Endothelial cell (in vitro differentiated cells): ENCODE data around the gene SUOX. TPM values are rescaled to one million over a fixed set of nuclear protein-coding genes. Genes with fewer than 3 reads are reported as not detected.
"Not testable (repeated sequence)": the region's sequence is repeated elsewhere in the genome, so short reads cannot be mapped to it uniquely, and the experiment has no call there.

Source experiments
- DNase-seq: peaks from one replicate; pipeline ENCODE4 v3.0.0; 2021; ENCODE audit warnings: low spot score
- H3K27ac Mint-ChIP-seq: one replicate; pipeline ENCODE4 v1.8.0; 2021; ENCODE audit warnings: mixed read lengths, inconsistent platforms; ENCODE audit not compliant: unreplicated experiment
- H3K27me3 Mint-ChIP-seq: one replicate; pipeline ENCODE4 v1.8.0; 2021; ENCODE audit warnings: mild to moderate bottlenecking, moderate library complexity, mixed read lengths, inconsistent platforms; ENCODE audit not compliant: unreplicated experiment
- H3K36me3 Mint-ChIP-seq: one replicate; pipeline ENCODE4 v1.8.0; 2021; ENCODE audit warnings: mild to moderate bottlenecking, low read depth, mixed read lengths, inconsistent platforms; ENCODE audit not compliant: unreplicated experiment
- H3K4me1 Mint-ChIP-seq: one replicate; pipeline ENCODE4 v1.8.0; 2021; ENCODE audit warnings: mild to moderate bottlenecking, mixed read lengths, inconsistent platforms; ENCODE audit not compliant: unreplicated experiment
- H3K4me3 Mint-ChIP-seq: one replicate; pipeline ENCODE4 v1.8.0; 2021; ENCODE audit warnings: mild to moderate bottlenecking, mixed read lengths, inconsistent platforms; ENCODE audit not compliant: unreplicated experiment
- H3K9me3 Mint-ChIP-seq: one replicate; pipeline ENCODE4 v1.8.0; 2021; ENCODE audit warnings: mixed read lengths, inconsistent platforms; ENCODE audit not compliant: unreplicated experiment
- CTCF ChIP-seq: fragments of 200-600 bp; sonication (generic); IDR thresholded peaks from one replicate; pipeline ENCODE4 v1.5.0; 2021; ENCODE audit warnings: antibody characterized with exemption; ENCODE audit not compliant: unreplicated experiment
- total RNA-seq: library from RNA; stranded (reverse); fragmentation: NEBNext Ultra II Directional; extraction: Animal tissue kit (Norgen Biotek cat#: 25700); gene quantifications from one replicate; pipeline ENCODE4 v1.2.1, GENCODE V29; 2021; ENCODE audit not compliant: unreplicated experiment

The SUOX gene
- total RNA-seq, 1 donor from 2014 or later: 31.6 TPM

GRCh38 chr12:55982319-55982936, 14.6 kb upstream of the SUOX start:
- TF ChIP-seq CTCF: no peak
- Mint-ChIP-seq H3K4me1 (peaks cover 19% of the 10 kb centered on the region), H3K27me3 (no peaks in the 10 kb centered on the region), H3K9me3 (no peaks in the 10 kb centered on the region), H3K4me3 (no peak overlapping the region), H3K27ac (no peak overlapping the region), H3K36me3 (peaks cover 34% of the 10 kb centered on the region)
- no peak for DNase-seq

GRCh38 chr12:55983232-55983842, 13.7 kb upstream of the SUOX start:
- H3K27me3 Mint-ChIP-seq: no peaks in the 10 kb centered on the region
- peaks cover 35% of the 10 kb centered on the region for H3K36me3 Mint-ChIP-seq
- no peak overlapping the region for H3K4me3 Mint-ChIP-seq
- no peaks in the 10 kb centered on the region for H3K9me3 Mint-ChIP-seq
- H3K27ac Mint-ChIP-seq: no peak overlapping the region
- no peak for DNase-seq
- peaks cover 14% of the 10 kb centered on the region for H3K4me1 Mint-ChIP-seq
- TF ChIP-seq CTCF: no peak

- no peak for DNase-seq
- Mint-ChIP-seq H3K36me3 (peaks cover 43% of the 10 kb centered on the region), H3K9me3 (no peaks in the 10 kb centered on the region), H3K27ac (no peak overlapping the region), H3K4me3 (no peak overlapping the region), H3K27me3 (no peaks in the 10 kb centered on the region), H3K4me1 (peaks cover 6% of the 10 kb centered on the region)
- TF ChIP-seq CTCF: no peak
Observed at GRCh38 chr12:55984861-55985260, 12.2 kb upstream of the SUOX start.

- H3K27me3 Mint-ChIP-seq: peaks cover 1% of the 10 kb centered on the region
- no peaks in the 10 kb centered on the region for H3K9me3 Mint-ChIP-seq
- peaks cover 2% of the 10 kb centered on the region for H3K4me1 Mint-ChIP-seq
- DNase-seq: no peak
- H3K4me3 Mint-ChIP-seq: no peak overlapping the region
- TF ChIP-seq CTCF: no peak
- peaks cover 44% of the 10 kb centered on the region for H3K36me3 Mint-ChIP-seq
- H3K27ac Mint-ChIP-seq: no peak overlapping the region
Observed at GRCh38 chr12:55985341-55985740, 11.7 kb upstream of the SUOX start.

- not testable (repeated sequence) for H3K9me3 Mint-ChIP-seq, H3K4me1 Mint-ChIP-seq, H3K4me3 Mint-ChIP-seq, H3K27me3 Mint-ChIP-seq, DNase-seq
- Mint-ChIP-seq H3K36me3 (peaks cover 47% of the 10 kb centered on the region), H3K27ac (peak overlapping the region; percentile 52)
Observed at GRCh38 chr12:55985976-55986375, 11.1 kb upstream of the SUOX start.
